GM12878 (cell line): ENCODE data around the gene STK38. TPM values are rescaled to one million over a fixed set of nuclear protein-coding genes. Genes with fewer than 3 reads are reported as not detected.
A peak's percentile ranks its signal among the peaks of the same experiment; 100 is the strongest.

Experiments
- ATAC-seq: fragments of 200-7000 bp; cut with Tn5 transposase; 3 replicates; pipeline ENCODE4 v1.9.1; 2020; ENCODE audit warnings: mild to moderate bottlenecking, moderate library complexity
- BruUV-seq: library from RNA; stranded (reverse); fragments of 400-500 nt; replicated peaks from 2 replicates; lab custom pipeline; 2021; lab: Mats Ljungman, UMichigan
- CTCF ChIA-PET: fragments of 300-600 bp; sonication (Branson Sonifier 250); formaldehyde crosslinking; extraction: SDS; loops from one replicate; lab custom pipeline; 2021; ENCODE audit warnings: inconsistent platforms; lab: Yijun Ruan, JAX
- POLR2A ChIA-PET: fragments of 350-600 bp; formaldehyde crosslinking; extraction: SDS; loops from one replicate; lab custom pipeline; 2021; ENCODE audit warnings: inconsistent platforms; lab: Charles Lee
- RAD21 ChIA-PET: fragments of 300-600 bp; sonication (Branson Sonifier 250); formaldehyde crosslinking; loops from one replicate; lab custom pipeline; 2023; ENCODE audit warnings: antibody characterized with exemption; ENCODE audit not compliant: unreplicated experiment; lab: Charles Lee
- SMC1A ChIA-PET: fragments of 300-600 bp; sonication (Branson Sonifier 250); formaldehyde crosslinking; loops from one replicate; lab custom pipeline; 2023; ENCODE audit not compliant: unreplicated experiment, uncharacterized antibody; lab: Charles Lee
- DNase-seq: peaks from one replicate; pipeline ENCODE4 v3.0.0-alpha.2; 2011; ENCODE audit warnings: low read depth, low spot score
- FAIRE-seq: peaks from 3 replicates; lab custom pipeline; 2011; peaks lifted over from hg19 to GRCh38; lab: Jason Lieb, UNC
- H2AFZ ChIP-seq: 2 replicates; pipeline ENCODE4 v1.6.0; 2011; ENCODE audit warnings: low read depth, low read length, control low read depth; ENCODE audit not compliant: control insufficient read depth
- H3K27ac ChIP-seq: 2 replicates; pipeline ENCODE4 v1.5.1; 2011; ENCODE audit warnings: control low read depth; ENCODE audit not compliant: control insufficient read depth, insufficient read depth
- H3K27me3 ChIP-seq, 2 experiments: replicated peaks in 1 of 2; 2 replicates each; pipeline versions ENCODE4 v1.6.0 to v1.6.1; 2011; ENCODE audit warnings: low read length in 1 of 2; ENCODE audit not compliant: control insufficient read depth in 2 of 2, insufficient read depth in 2 of 2
- H3K36me3 ChIP-seq, 2 experiments: 2 replicates each; pipeline ENCODE4 v1.5.1; 2011; ENCODE audit warnings: low read length in 1 of 2; ENCODE audit not compliant: control insufficient read depth in 2 of 2, insufficient read depth in 2 of 2
- H3K4me1 ChIP-seq: 2 replicates; pipeline ENCODE4 v1.6.1; 2011; ENCODE audit warnings: mild to moderate bottlenecking, low read length, moderate library complexity, mixed read lengths; ENCODE audit not compliant: control insufficient read depth, insufficient read depth
- H3K4me2 ChIP-seq: 2 replicates; pipeline ENCODE4 v1.6.0; 2011; ENCODE audit warnings: control low read depth; ENCODE audit not compliant: control insufficient read depth, insufficient read depth
- H3K4me3 ChIP-seq: fragments of 200-600 bp; sonication (generic); 2 replicates; pipeline ENCODE4 v1.5.1; 2016
- H3K79me2 ChIP-seq: 2 replicates; pipeline ENCODE4 v1.6.0; 2011; ENCODE audit warnings: low read length; ENCODE audit not compliant: control insufficient read depth, insufficient read depth
- H3K9ac ChIP-seq: 2 replicates; pipeline ENCODE4 v1.8.0; 2011; ENCODE audit warnings: low read length, control low read depth, mixed read lengths; ENCODE audit not compliant: control insufficient read depth, insufficient read depth
- H3K9me3 ChIP-seq: replicated peaks from 3 replicates; pipeline ENCODE4 v1.5.1; 2011; ENCODE audit warnings: mild to moderate bottlenecking, low read length; ENCODE audit not compliant: control insufficient read depth, insufficient read depth
- H4K20me1 ChIP-seq: 2 replicates; pipeline ENCODE4 v1.6.0; 2011; ENCODE audit not compliant: control insufficient read depth, insufficient read depth
- ATF7 ChIP-seq: fragments of 450-650 bp; IDR thresholded peaks from 2 replicates; pipeline ENCODE4 v1.6.1; 2016; ENCODE audit warnings: low read depth, mild to moderate bottlenecking
- BACH1 ChIP-seq: fragments of 450-650 bp; IDR thresholded peaks from 2 replicates; pipeline ENCODE4 v1.6.1; 2017; ENCODE audit warnings: mild to moderate bottlenecking, borderline replicate concordance
- EZH2 ChIP-seq: IDR thresholded peaks from 2 replicates; pipeline ENCODE4 v1.6.1; 2012; ENCODE audit warnings: low read depth, mild to moderate bottlenecking, control low read depth, inconsistent platforms, low read length, borderline replicate concordance; ENCODE audit not compliant: control insufficient read depth
- HDAC6 ChIP-seq: fragments of 200-600 bp; sonication (generic); IDR thresholded peaks from one replicate; pipeline ENCODE4 v1.8.0; 2017; ENCODE audit warnings: antibody characterized with exemption; ENCODE audit not compliant: unreplicated experiment
- MTA2 ChIP-seq: fragments of 450-650 bp; IDR thresholded peaks from 2 replicates; pipeline ENCODE4 v1.6.1; 2016; ENCODE audit warnings: low read depth, mild to moderate bottlenecking, moderate library complexity
- NFIC ChIP-seq: IDR thresholded peaks from 2 replicates; pipeline ENCODE4 v1.6.1; 2012; ENCODE audit warnings: low read depth, mild to moderate bottlenecking, inconsistent platforms, low read length, moderate library complexity
- NR2F1 ChIP-seq: fragments of 450-650 bp; conservative IDR thresholded peaks from 2 replicates; pipeline ENCODE4 v1.6.1; 2017; ENCODE audit warnings: mild to moderate bottlenecking
- PAX5 ChIP-seq: IDR thresholded peaks from 2 replicates; pipeline ENCODE4 v1.6.1; 2011; ENCODE audit warnings: low read depth, low read length, borderline replicate concordance
- SREBF2 ChIP-seq: IDR thresholded peaks from 2 replicates; pipeline ENCODE4 v1.6.1; 2012; ENCODE audit warnings: mild to moderate bottlenecking, low read length
- TCF12 ChIP-seq: IDR thresholded peaks from 2 replicates; pipeline ENCODE4 v1.6.1; 2011; ENCODE audit warnings: low read depth, mild to moderate bottlenecking, low read length
- ZNF384 ChIP-seq: IDR thresholded peaks from 2 replicates; pipeline ENCODE4 v1.6.1; 2012; ENCODE audit warnings: low read depth, mild to moderate bottlenecking, low read length, improper control_type of control experiment, borderline replicate concordance
- ZZZ3 ChIP-seq: IDR thresholded peaks from 2 replicates; pipeline ENCODE4 v1.6.1; 2011; ENCODE audit warnings: low read depth; ENCODE audit not compliant: control insufficient read depth, insufficient read length
- WGBS: methylation state at CpG from one replicate; pipeline ENCODE4 v1.1.6; 2016; ENCODE audit warnings: low lambda C conversion rate; ENCODE audit not compliant: insufficient replicate concordance, insufficient coverage; ENCODE audit errors: missing lambda C conversion rate; 5-methylcytosine and 5-hydroxymethylcytosine counted together
- in situ Hi-C: fragments of 300-500 bp; cut with MboI; formaldehyde crosslinking; loops from 9 replicates; pipeline ENCODE4 v1.14.3; 2018; ENCODE audit warnings: mixed read lengths
- intact Hi-C: fragments of 100-400 bp; cut with micrococcal nuclease; formaldehyde crosslinking; loops from one replicate; pipeline ENCODE4 v1.14.2; 2022; ENCODE audit not compliant: unreplicated experiment
- polyA plus RNA-seq, 11 experiments: library from polyadenylated mRNA; depleted of rRNA in 4 of 11; unstranded in 6 of 11; stranded (reverse) in 5 of 11; fragments of >200 nt; fragmentation: Nextera tagmentation in 4 of 11; fragmentation: Illumina TruSeq in 1 of 11; extraction: Ambion mirVana in 4 of 11; extraction: Trizol in 1 of 11; gene quantifications; 1 replicate in 1 of 11; 2 replicates in 10 of 11; pipeline versions ENCODE4 v1.2.1 to v1.2.3, GENCODE V29; 2011 to 2016; ENCODE audit warnings: inconsistent platforms in 2 of 11, missing spikeins in 2 of 11, low read depth in 1 of 11
- total RNA-seq, 4 experiments: library from RNA; depleted of rRNA in 3 of 4; stranded (reverse); fragments of >200 nt in 3 of 4; fragmentation: Illumina TruSeq in 1 of 4; extraction: Trizol in 1 of 4; gene quantifications; 2 replicates each; pipeline versions ENCODE4 v1.2.1 to v1.2.3, GENCODE V29; 2013 to 2021
- TF ChIP-seq, protein P1 (sequence below): IDR thresholded peaks from 2 replicates; pipeline ENCODE4 v1.6.1; 2011; ENCODE audit warnings: low read depth, low read length, improper control_type of control experiment, borderline replicate concordance
- TF ChIP-seq, protein P2 (sequence below): IDR thresholded peaks from 2 replicates; pipeline ENCODE4 v1.6.1; 2012; ENCODE audit warnings: improper control_type of control experiment, low read depth, low read length; ENCODE audit not compliant: insufficient replicate concordance
- TF ChIP-seq, protein P3 (sequence below): IDR thresholded peaks from 2 replicates; pipeline ENCODE4 v1.6.1; 2012; ENCODE audit warnings: low read depth, low read length, improper control_type of control experiment

STK38 gene
- total and polyA plus RNA-seq, 10 of the 15 experiments (the other 5 are each of a cell fraction or from before 2014, with no cell fraction given), result 4.1 to 18.7 (median 13.6) TPM

DNA sequence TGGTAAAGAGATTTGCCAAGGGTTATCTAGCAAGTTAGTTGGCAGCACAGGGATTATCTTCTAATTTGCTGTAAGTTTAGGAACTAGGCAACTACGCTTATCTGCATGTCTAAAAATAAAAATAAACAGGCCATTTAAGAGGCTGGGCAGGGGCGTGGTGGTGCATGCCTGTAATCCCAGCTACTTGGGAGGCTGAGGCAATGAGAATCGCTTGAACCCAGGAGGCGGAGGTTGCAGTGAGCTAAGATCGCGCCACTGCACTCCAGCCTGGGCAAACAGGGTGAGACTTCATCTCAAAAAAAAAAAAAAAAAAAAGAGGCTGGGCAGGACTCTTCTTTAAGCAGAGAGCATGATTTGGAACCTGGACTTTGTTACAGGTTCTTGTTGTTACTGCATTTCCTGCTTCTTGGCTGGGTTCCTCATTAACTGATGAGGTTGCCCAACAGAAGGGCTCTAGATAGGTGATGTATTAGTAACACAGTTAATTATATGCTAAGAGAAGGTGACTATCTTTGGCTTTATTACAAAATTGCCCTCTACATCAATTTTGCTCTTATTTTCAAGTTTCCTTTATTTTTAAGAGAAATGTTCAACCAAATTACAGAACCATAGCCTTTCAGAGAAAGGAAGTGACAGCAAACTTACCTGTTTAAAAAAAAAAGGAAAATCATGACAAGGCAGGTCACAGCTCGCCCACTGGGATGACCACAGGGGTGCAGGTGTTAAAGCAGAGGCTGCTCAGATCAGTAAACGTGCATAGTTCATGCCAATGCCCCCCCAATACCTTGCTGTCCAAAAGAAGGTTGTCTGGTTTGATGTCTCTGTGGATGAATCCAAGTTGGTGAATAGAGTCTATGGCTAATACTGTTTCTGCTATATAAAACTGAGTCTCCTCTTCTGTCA lies 32.5 kb downstream of the STK38 start (continued):
- TF ChIP-seq NFIC (no peak), ATF7 (0 out of 2 replicates have a peak, but pooled peaks have one; percentile 13), HDAC6 (no peak), ZNF384 (peak; percentile 61), BACH1 (0 out of 2 replicates have a peak, but pooled peaks have one; percentile 24), MTA2 (peak; percentile 62), ZZZ3 (no peak), NR2F1 (peak; percentile 50; the same call in 1 of the 2 replicates)
- TF ChIP-seq, protein P1, sequence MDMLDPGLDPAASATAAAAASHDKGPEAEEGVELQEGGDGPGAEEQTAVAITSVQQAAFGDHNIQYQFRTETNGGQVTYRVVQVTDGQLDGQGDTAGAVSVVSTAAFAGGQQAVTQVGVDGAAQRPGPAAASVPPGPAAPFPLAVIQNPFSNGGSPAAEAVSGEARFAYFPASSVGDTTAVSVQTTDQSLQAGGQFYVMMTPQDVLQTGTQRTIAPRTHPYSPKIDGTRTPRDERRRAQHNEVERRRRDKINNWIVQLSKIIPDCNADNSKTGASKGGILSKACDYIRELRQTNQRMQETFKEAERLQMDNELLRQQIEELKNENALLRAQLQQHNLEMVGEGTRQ, result no peak

DNA sequence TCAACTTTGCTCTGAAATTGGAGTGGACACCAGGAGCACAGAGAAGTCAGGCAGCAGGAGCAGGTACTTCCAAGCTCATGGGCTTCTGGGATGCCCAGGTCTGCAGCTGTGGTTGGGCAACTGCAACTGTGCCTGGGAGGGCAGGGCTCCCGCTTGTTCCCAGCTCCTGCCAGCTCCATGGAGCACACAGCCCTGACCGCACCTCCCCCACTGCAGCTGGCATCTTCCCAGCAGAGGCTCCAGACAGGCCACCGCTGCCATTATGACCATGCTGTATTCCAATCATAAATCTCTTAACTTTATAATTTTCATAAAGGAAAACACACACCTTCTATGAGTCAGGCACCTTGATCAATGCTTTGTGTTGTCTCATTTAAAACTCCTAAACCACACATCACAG lies 36.9 kb downstream of the STK38 start:
- H2AFZ ChIP-seq, result no peak overlapping the region
- ChIA-PET CTCF (interaction anchor here (0.8 kb wide), 1 partner anchor 20 kb away, joined by 4 read pairs; no protein-coding TSS in a partner anchor), RAD21 (no interaction called here), SMC1A (interaction anchor here (0.6 kb wide), 1 partner anchor 304 kb away, joined by 3 read pairs; no protein-coding TSS in a partner anchor), POLR2A (no interaction called here)
- no peak for FAIRE-seq
- no peak for ATAC-seq
- 100% methylated on average over 3 of the region's 3 CpGs for WGBS
- H3K9me3 ChIP-seq, result no peaks in the 10 kb centered on the region
- no TSS peak for BruUV-seq
- no peak overlapping the region for H3K9ac ChIP-seq
- H3K4me2 ChIP-seq, result no peak overlapping the region
- in situ Hi-C loops (no loop called here), intact Hi-C loops (no loop called here)
- no peaks in the 10 kb centered on the region for H3K27me3 ChIP-seq
- no peak for DNase-seq
- no peak overlapping the region for H3K4me3 ChIP-seq
- H4K20me1 ChIP-seq, result no peaks in the 10 kb centered on the region
- peaks cover 5 to 14% of the 10 kb centered on the region in 2 experiments; a peak in 3 of 4 replicates for H3K36me3 ChIP-seq
- H3K79me2 ChIP-seq, result no peaks in the 10 kb centered on the region
- no peaks in the 10 kb centered on the region for H3K4me1 ChIP-seq
- H3K27ac ChIP-seq, result no peak overlapping the region
- TF ChIP-seq EZH2, result no peak
- TF ChIP-seq TCF12, result no peak
- TF ChIP-seq PAX5, result no peak
- TF ChIP-seq, protein P2, sequence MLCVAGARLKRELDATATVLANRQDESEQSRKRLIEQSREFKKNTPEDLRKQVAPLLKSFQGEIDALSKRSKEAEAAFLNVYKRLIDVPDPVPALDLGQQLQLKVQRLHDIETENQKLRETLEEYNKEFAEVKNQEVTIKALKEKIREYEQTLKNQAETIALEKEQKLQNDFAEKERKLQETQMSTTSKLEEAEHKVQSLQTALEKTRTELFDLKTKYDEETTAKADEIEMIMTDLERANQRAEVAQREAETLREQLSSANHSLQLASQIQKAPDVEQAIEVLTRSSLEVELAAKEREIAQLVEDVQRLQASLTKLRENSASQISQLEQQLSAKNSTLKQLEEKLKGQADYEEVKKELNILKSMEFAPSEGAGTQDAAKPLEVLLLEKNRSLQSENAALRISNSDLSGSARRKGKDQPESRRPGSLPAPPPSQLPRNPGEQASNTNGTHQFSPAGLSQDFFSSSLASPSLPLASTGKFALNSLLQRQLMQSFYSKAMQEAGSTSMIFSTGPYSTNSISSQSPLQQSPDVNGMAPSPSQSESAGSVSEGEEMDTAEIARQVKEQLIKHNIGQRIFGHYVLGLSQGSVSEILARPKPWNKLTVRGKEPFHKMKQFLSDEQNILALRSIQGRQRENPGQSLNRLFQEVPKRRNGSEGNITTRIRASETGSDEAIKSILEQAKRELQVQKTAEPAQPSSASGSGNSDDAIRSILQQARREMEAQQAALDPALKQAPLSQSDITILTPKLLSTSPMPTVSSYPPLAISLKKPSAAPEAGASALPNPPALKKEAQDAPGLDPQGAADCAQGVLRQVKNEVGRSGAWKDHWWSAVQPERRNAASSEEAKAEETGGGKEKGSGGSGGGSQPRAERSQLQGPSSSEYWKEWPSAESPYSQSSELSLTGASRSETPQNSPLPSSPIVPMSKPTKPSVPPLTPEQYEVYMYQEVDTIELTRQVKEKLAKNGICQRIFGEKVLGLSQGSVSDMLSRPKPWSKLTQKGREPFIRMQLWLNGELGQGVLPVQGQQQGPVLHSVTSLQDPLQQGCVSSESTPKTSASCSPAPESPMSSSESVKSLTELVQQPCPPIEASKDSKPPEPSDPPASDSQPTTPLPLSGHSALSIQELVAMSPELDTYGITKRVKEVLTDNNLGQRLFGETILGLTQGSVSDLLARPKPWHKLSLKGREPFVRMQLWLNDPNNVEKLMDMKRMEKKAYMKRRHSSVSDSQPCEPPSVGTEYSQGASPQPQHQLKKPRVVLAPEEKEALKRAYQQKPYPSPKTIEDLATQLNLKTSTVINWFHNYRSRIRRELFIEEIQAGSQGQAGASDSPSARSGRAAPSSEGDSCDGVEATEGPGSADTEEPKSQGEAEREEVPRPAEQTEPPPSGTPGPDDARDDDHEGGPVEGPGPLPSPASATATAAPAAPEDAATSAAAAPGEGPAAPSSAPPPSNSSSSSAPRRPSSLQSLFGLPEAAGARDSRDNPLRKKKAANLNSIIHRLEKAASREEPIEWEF, result no peak
- TF ChIP-seq, protein P3, sequence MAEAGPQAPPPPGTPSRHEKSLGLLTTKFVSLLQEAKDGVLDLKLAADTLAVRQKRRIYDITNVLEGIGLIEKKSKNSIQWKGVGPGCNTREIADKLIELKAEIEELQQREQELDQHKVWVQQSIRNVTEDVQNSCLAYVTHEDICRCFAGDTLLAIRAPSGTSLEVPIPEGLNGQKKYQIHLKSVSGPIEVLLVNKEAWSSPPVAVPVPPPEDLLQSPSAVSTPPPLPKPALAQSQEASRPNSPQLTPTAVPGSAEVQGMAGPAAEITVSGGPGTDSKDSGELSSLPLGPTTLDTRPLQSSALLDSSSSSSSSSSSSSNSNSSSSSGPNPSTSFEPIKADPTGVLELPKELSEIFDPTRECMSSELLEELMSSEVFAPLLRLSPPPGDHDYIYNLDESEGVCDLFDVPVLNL, result no peak
- no peak for TF ChIP-seq SREBF2
